ENCODE results near the gene FMNL2. TPM values are rescaled to one million over a fixed set of nuclear protein-coding genes. Genes with fewer than 3 reads are reported as not detected.

The FMNL2 gene
- total RNA-seq, 1 experiment from 2014 or later, result 33.6 TPM

- H3K9me3 ChIP-seq (ENCODE audit: control insufficient read depth, low read depth, low read length), result no peaks in the 10 kb centered on the region
- H3K4me1 ChIP-seq (ENCODE audit: insufficient read depth, low read length), result no peaks in the 10 kb centered on the region
- H2AFZ ChIP-seq (ENCODE audit: low read length), result no peak overlapping the region
- H2AK5ac ChIP-seq (ENCODE audit: insufficient read length, low read length), result no peak overlapping the region
- no peak overlapping the region for H4K8ac ChIP-seq (replicated peaks; ENCODE audit: insufficient read length, low read depth, low read length)
- H3K4me2 ChIP-seq (ENCODE audit: insufficient read depth, insufficient read length, low read length), result no peak overlapping the region
- H3K14ac ChIP-seq (ENCODE audit: insufficient read depth, low read length), result no peak overlapping the region
- no peaks in the 10 kb centered on the region for H3K27me3 ChIP-seq (ENCODE audit: insufficient read depth, low read length)
- no peaks in the 10 kb centered on the region for H3K79me1 ChIP-seq (ENCODE audit: insufficient read depth, low read depth, low read length, poor library complexity, severe bottlenecking)
- H4K91ac ChIP-seq (ENCODE audit: insufficient read length, low read depth, low read length), result no peak overlapping the region
- H3K23me2 ChIP-seq (ENCODE audit: insufficient read length, low read depth, low read length, poor library complexity, severe bottlenecking), result no peaks in the 10 kb centered on the region
- H2BK5ac ChIP-seq (ENCODE audit: insufficient read length, low read length), result no peak overlapping the region
- no peaks in the 10 kb centered on the region for H3K79me2 ChIP-seq (ENCODE audit: insufficient read depth, low read length)
- no peaks in the 10 kb centered on the region for H3K9me3 Mint-ChIP-seq
- WGBS (ENCODE audit: extremely low coverage, insufficient read length, low lambda C conversion rate), result no CpG with 5 or more reads among the region's 2 CpGs
- DNase-seq, result no peak
- no peaks in the 10 kb centered on the region for H4K20me1 ChIP-seq (ENCODE audit: control insufficient read depth, insufficient read depth, insufficient read length)
- no peak overlapping the region for H2BK12ac ChIP-seq (ENCODE audit: insufficient read length, low read depth, low read length)
- no peak overlapping the region for H3K23ac ChIP-seq (ENCODE audit: insufficient read length, low read depth, low read length)
- no peak overlapping the region for H3K27ac ChIP-seq (ENCODE audit: insufficient read length, low read depth, low read length)
- peak overlapping the region in 1 of 3 experiments; percentile 50; a peak in 2 of 7 replicates for H3K27ac Mint-ChIP-seq
- H2BK120ac ChIP-seq (ENCODE audit: low read depth, low read length, poor library complexity, severe bottlenecking), result no peak overlapping the region
- H3K4me3 Mint-ChIP-seq, result no peak overlapping the region
- no peak for TF ChIP-seq CTCF (conservative IDR thresholded peaks at IDR 0.05)
- no peak overlapping the region for H3K4ac ChIP-seq (ENCODE audit: low read depth, low read length)
- no peak overlapping the region for H2BK20ac ChIP-seq (ENCODE audit: low read depth, low read length, poor library complexity, severe bottlenecking)
- no peak overlapping the region for H4K5ac ChIP-seq (ENCODE audit: insufficient read length, low read depth, low read length)
- no peak overlapping the region for H3K18ac ChIP-seq (ENCODE audit: insufficient read length, low read depth, low read length)
- peaks cover 0 to 3% of the 10 kb centered on the region in 2 experiments; a peak in 1 of 4 replicates for H3K4me1 Mint-ChIP-seq
- H3K36me3 Mint-ChIP-seq (ENCODE audit: insufficient read depth in 1 of 3, low read depth in 3 of 3), result peaks cover 3 to 19% (median 12%) of the 10 kb centered on the region in 3 experiments; a peak in 4 of 7 replicates
- no peaks in the 10 kb centered on the region for H3K27me3 Mint-ChIP-seq (ENCODE audit: low read depth)
- no peak overlapping the region for H3T11ph ChIP-seq (ENCODE audit: low read length)
- H3K56ac ChIP-seq (ENCODE audit: insufficient read length, low read depth, low read length), result no peak overlapping the region
- no peak overlapping the region for H3K9ac ChIP-seq (ENCODE audit: extremely low read depth, insufficient read length, low read length)
- no peak overlapping the region for H2BK15ac ChIP-seq (ENCODE audit: low read depth, low read length)
These were observed 272.0 kb downstream of the FMNL2 start for GRCh38 chr2:152606941-152607340.

Data from H9 (cell line).